Measurements from ENCODE around the gene SEC16B. TPM values are rescaled to one million over a fixed set of nuclear protein-coding genes. Genes with fewer than 3 reads are reported as not detected.

The SEC16B gene
- polyA plus RNA-seq, 2 donors = 1.0 to 2.4 TPM

- Histone ChIP-seq H3K27me3 (ENCODE audit: control insufficient read depth in 1 of 2, insufficient read depth in 2 of 2, low read length in 2 of 2) (no peaks in the 10 kb centered on the region), H3K36me3 (ENCODE audit: control insufficient read depth in 2 of 2, insufficient read depth in 2 of 2, low read length in 1 of 2) (no peaks in the 10 kb centered on the region), H3K9me3 (ENCODE audit: control insufficient read depth in 2 of 2, insufficient read depth in 1 of 2, low read depth in 1 of 2, low read length in 1 of 2) (no peaks in the 10 kb centered on the region), H3K4me1 (ENCODE audit: control insufficient read depth in 2 of 2, insufficient read depth in 2 of 2, low read length in 1 of 2) (no peaks in the 10 kb centered on the region), H3K4me3 (ENCODE audit: low read depth in 1 of 2, low read length in 2 of 2) (no peak overlapping the region), H3K27ac (ENCODE audit: low read depth in 2 of 2, low read length in 1 of 2) (no peak overlapping the region)
- 82 to 89% methylated on average over 3 of the region's 3 CpGs for WGBS, 2 donors
These were observed 47.6 kb downstream of the SEC16B start for GRCh38 chr1:177922209-177922608.

- no peak overlapping the region for H3K27ac ChIP-seq (ENCODE audit: low read depth in 2 of 2, low read length in 1 of 2)
- no peaks in the 10 kb centered on the region for H3K36me3 ChIP-seq (ENCODE audit: control insufficient read depth in 2 of 2, insufficient read depth in 2 of 2, low read length in 1 of 2)
- no peaks in the 10 kb centered on the region for H3K4me1 ChIP-seq (ENCODE audit: control insufficient read depth in 2 of 2, insufficient read depth in 2 of 2, low read length in 1 of 2)
- no peak overlapping the region for H3K4me3 ChIP-seq (ENCODE audit: low read depth in 1 of 2, low read length in 2 of 2)
- H3K27me3 ChIP-seq (ENCODE audit: control insufficient read depth in 1 of 2, insufficient read depth in 2 of 2, low read length in 2 of 2) = no peaks in the 10 kb centered on the region
- H3K9me3 ChIP-seq (ENCODE audit: control insufficient read depth in 2 of 2, insufficient read depth in 1 of 2, low read depth in 1 of 2, low read length in 1 of 2) = no peaks in the 10 kb centered on the region
- 83 to 85% methylated on average over 4 of the region's 4 CpGs for WGBS, 2 donors
These were observed 48.3 kb downstream of the SEC16B start for GRCh38 chr1:177921590-177921989.

- H3K27ac ChIP-seq (ENCODE audit: low read depth in 2 of 2, low read length in 1 of 2) = no peak overlapping the region
- 91 to 92% methylated on average over 2 of the region's 2 CpGs for WGBS, 2 donors
These were observed 49.8 kb downstream of the SEC16B start for GRCh38 chr1:177920091-177920490.

GRCh38 chr1:177915641-177916040 lies 54.2 kb downstream of the SEC16B start:
- Histone ChIP-seq H3K27ac (ENCODE audit: low read depth in 2 of 2, low read length in 1 of 2) (no peak overlapping the region), H3K36me3 (ENCODE audit: control insufficient read depth in 2 of 2, insufficient read depth in 2 of 2, low read length in 1 of 2) (no peaks in the 10 kb centered on the region), H3K9me3 (ENCODE audit: control insufficient read depth in 2 of 2, insufficient read depth in 1 of 2, low read depth in 1 of 2, low read length in 1 of 2) (no peaks in the 10 kb centered on the region), H3K4me3 (ENCODE audit: low read depth in 1 of 2, low read length in 2 of 2) (no peak overlapping the region), H3K4me1 (ENCODE audit: control insufficient read depth in 2 of 2, insufficient read depth in 2 of 2, low read length in 1 of 2) (no peaks in the 10 kb centered on the region), H3K27me3 (ENCODE audit: control insufficient read depth in 1 of 2, insufficient read depth in 2 of 2, low read length in 2 of 2) (no peaks in the 10 kb centered on the region)
- WGBS, 2 donors = 47 to 62% methylated on average over 3 of the region's 3 CpGs

More at GRCh38 chr1:177920091-177920490, 49.8 kb downstream of the SEC16B start:
- Histone ChIP-seq H3K4me3 (ENCODE audit: low read depth in 1 of 2, low read length in 2 of 2) (no peak overlapping the region), H3K27me3 (ENCODE audit: control insufficient read depth in 1 of 2, insufficient read depth in 2 of 2, low read length in 2 of 2) (no peaks in the 10 kb centered on the region), H3K4me1 (ENCODE audit: control insufficient read depth in 2 of 2, insufficient read depth in 2 of 2, low read length in 1 of 2) (no peaks in the 10 kb centered on the region), H3K9me3 (ENCODE audit: control insufficient read depth in 2 of 2, insufficient read depth in 1 of 2, low read depth in 1 of 2, low read length in 1 of 2) (no peaks in the 10 kb centered on the region), H3K36me3 (ENCODE audit: control insufficient read depth in 2 of 2, insufficient read depth in 2 of 2, low read length in 1 of 2) (no peaks in the 10 kb centered on the region)

- WGBS, 2 donors = 85 to 89% methylated on average over 7 of the region's 7 CpGs
- H3K4me1 ChIP-seq (ENCODE audit: control insufficient read depth in 2 of 2, insufficient read depth in 2 of 2, low read length in 1 of 2) = no peaks in the 10 kb centered on the region
- no peak overlapping the region for H3K4me3 ChIP-seq (ENCODE audit: low read depth in 1 of 2, low read length in 2 of 2)
- H3K36me3 ChIP-seq (ENCODE audit: control insufficient read depth in 2 of 2, insufficient read depth in 2 of 2, low read length in 1 of 2) = no peaks in the 10 kb centered on the region
- H3K27me3 ChIP-seq (ENCODE audit: control insufficient read depth in 1 of 2, insufficient read depth in 2 of 2, low read length in 2 of 2) = no peaks in the 10 kb centered on the region
- no peak overlapping the region for H3K27ac ChIP-seq (ENCODE audit: low read depth in 2 of 2, low read length in 1 of 2)
- no peaks in the 10 kb centered on the region for H3K9me3 ChIP-seq (ENCODE audit: control insufficient read depth in 2 of 2, insufficient read depth in 1 of 2, low read depth in 1 of 2, low read length in 1 of 2)
These were observed 55.3 kb downstream of the SEC16B start for GRCh38 chr1:177914603-177915002.

- no peaks in the 10 kb centered on the region for H3K4me1 ChIP-seq (ENCODE audit: control insufficient read depth in 2 of 2, insufficient read depth in 2 of 2, low read length in 1 of 2)
- 33 to 37% methylated on average over 4 of the region's 4 CpGs for WGBS, 2 donors
- no peak overlapping the region for H3K27ac ChIP-seq (ENCODE audit: low read depth in 2 of 2, low read length in 1 of 2)
- no peaks in the 10 kb centered on the region for H3K36me3 ChIP-seq (ENCODE audit: control insufficient read depth in 2 of 2, insufficient read depth in 2 of 2, low read length in 1 of 2)
- H3K27me3 ChIP-seq (ENCODE audit: control insufficient read depth in 1 of 2, insufficient read depth in 2 of 2, low read length in 2 of 2) = no peaks in the 10 kb centered on the region
- H3K4me3 ChIP-seq (ENCODE audit: low read depth in 1 of 2, low read length in 2 of 2) = no peak overlapping the region
- no peaks in the 10 kb centered on the region for H3K9me3 ChIP-seq (ENCODE audit: control insufficient read depth in 2 of 2, insufficient read depth in 1 of 2, low read depth in 1 of 2, low read length in 1 of 2)
These were observed 55.9 kb downstream of the SEC16B start for GRCh38 chr1:177913762-177914540.

GRCh38 chr1:177912991-177913390 lies 56.9 kb downstream of the SEC16B start:
- WGBS, 2 donors = 32 to 34% methylated on average over 3 of the region's 3 CpGs
- Histone ChIP-seq H3K4me3 (ENCODE audit: low read depth in 1 of 2, low read length in 2 of 2) (no peak overlapping the region), H3K9me3 (ENCODE audit: control insufficient read depth in 2 of 2, insufficient read depth in 1 of 2, low read depth in 1 of 2, low read length in 1 of 2) (no peaks in the 10 kb centered on the region), H3K4me1 (ENCODE audit: control insufficient read depth in 2 of 2, insufficient read depth in 2 of 2, low read length in 1 of 2) (no peaks in the 10 kb centered on the region), H3K36me3 (ENCODE audit: control insufficient read depth in 2 of 2, insufficient read depth in 2 of 2, low read length in 1 of 2) (no peaks in the 10 kb centered on the region), H3K27ac (ENCODE audit: low read depth in 2 of 2, low read length in 1 of 2) (no peak overlapping the region), H3K27me3 (ENCODE audit: control insufficient read depth in 1 of 2, insufficient read depth in 2 of 2, low read length in 2 of 2) (no peaks in the 10 kb centered on the region)

GRCh38 chr1:177909416-177909815 lies 60.4 kb downstream of the SEC16B start:
- WGBS, 2 donors = 29 to 41% methylated on average over 2 of the region's 2 CpGs
- Histone ChIP-seq H3K36me3 (ENCODE audit: control insufficient read depth in 2 of 2, insufficient read depth in 2 of 2, low read length in 1 of 2) (no peaks in the 10 kb centered on the region), H3K9me3 (ENCODE audit: control insufficient read depth in 2 of 2, insufficient read depth in 1 of 2, low read depth in 1 of 2, low read length in 1 of 2) (no peaks in the 10 kb centered on the region), H3K27me3 (ENCODE audit: control insufficient read depth in 1 of 2, insufficient read depth in 2 of 2, low read length in 2 of 2) (no peaks in the 10 kb centered on the region), H3K4me1 (ENCODE audit: control insufficient read depth in 2 of 2, insufficient read depth in 2 of 2, low read length in 1 of 2) (no peaks in the 10 kb centered on the region), H3K27ac (ENCODE audit: low read depth in 2 of 2, low read length in 1 of 2) (no peak overlapping the region), H3K4me3 (ENCODE audit: low read depth in 1 of 2, low read length in 2 of 2) (no peak overlapping the region)

GRCh38 chr1:177907000-177907399 lies 62.9 kb downstream of the SEC16B start:
- Histone ChIP-seq H3K27ac (ENCODE audit: low read depth in 2 of 2, low read length in 1 of 2) (no peak overlapping the region), H3K27me3 (ENCODE audit: control insufficient read depth in 1 of 2, insufficient read depth in 2 of 2, low read length in 2 of 2) (no peaks in the 10 kb centered on the region), H3K4me3 (ENCODE audit: low read depth in 1 of 2, low read length in 2 of 2) (no peak overlapping the region), H3K9me3 (ENCODE audit: control insufficient read depth in 2 of 2, insufficient read depth in 1 of 2, low read depth in 1 of 2, low read length in 1 of 2) (no peaks in the 10 kb centered on the region), H3K36me3 (ENCODE audit: control insufficient read depth in 2 of 2, insufficient read depth in 2 of 2, low read length in 1 of 2) (no peaks in the 10 kb centered on the region), H3K4me1 (ENCODE audit: control insufficient read depth in 2 of 2, insufficient read depth in 2 of 2, low read length in 1 of 2) (no peaks in the 10 kb centered on the region)
- WGBS, 2 donors = 38 to 58% methylated on average over 5 of the region's 5 CpGs

- Histone ChIP-seq H3K27me3 (ENCODE audit: control insufficient read depth in 1 of 2, insufficient read depth in 2 of 2, low read length in 2 of 2) (no peaks in the 10 kb centered on the region), H3K36me3 (ENCODE audit: control insufficient read depth in 2 of 2, insufficient read depth in 2 of 2, low read length in 1 of 2) (no peaks in the 10 kb centered on the region), H3K27ac (ENCODE audit: low read depth in 2 of 2, low read length in 1 of 2) (no peak overlapping the region), H3K4me3 (ENCODE audit: low read depth in 1 of 2, low read length in 2 of 2) (no peak overlapping the region), H3K4me1 (ENCODE audit: control insufficient read depth in 2 of 2, insufficient read depth in 2 of 2, low read length in 1 of 2) (no peaks in the 10 kb centered on the region), H3K9me3 (ENCODE audit: control insufficient read depth in 2 of 2, insufficient read depth in 1 of 2, low read depth in 1 of 2, low read length in 1 of 2) (no peaks in the 10 kb centered on the region)
- 85 to 86% methylated on average over 1 of the region's 1 CpG for WGBS, 2 donors
These were observed 64.2 kb downstream of the SEC16B start for GRCh38 chr1:177905686-177906085.
